D721Med (cell line): ENCODE measurements around the gene STRIT1.

Source experiments
- DNase-seq: peaks from one replicate; pipeline ENCODE4 v3.0.0; 2011; ENCODE audit warnings: low spot score; ENCODE audit not compliant: insufficient read length
- FAIRE-seq: peaks from 2 replicates; lab custom pipeline; 2011; peaks lifted over from hg19 to GRCh38; lab: Jason Lieb, UNC
- TF ChIP-seq, protein P1 (sequence below): IDR thresholded peaks from 2 replicates; pipeline ENCODE4 v1.5.1; 2012; ENCODE audit warnings: mild to moderate bottlenecking, control low read depth; ENCODE audit not compliant: insufficient read depth; ENCODE audit errors: missing control alignments

The STRIT1 gene

DNA sequence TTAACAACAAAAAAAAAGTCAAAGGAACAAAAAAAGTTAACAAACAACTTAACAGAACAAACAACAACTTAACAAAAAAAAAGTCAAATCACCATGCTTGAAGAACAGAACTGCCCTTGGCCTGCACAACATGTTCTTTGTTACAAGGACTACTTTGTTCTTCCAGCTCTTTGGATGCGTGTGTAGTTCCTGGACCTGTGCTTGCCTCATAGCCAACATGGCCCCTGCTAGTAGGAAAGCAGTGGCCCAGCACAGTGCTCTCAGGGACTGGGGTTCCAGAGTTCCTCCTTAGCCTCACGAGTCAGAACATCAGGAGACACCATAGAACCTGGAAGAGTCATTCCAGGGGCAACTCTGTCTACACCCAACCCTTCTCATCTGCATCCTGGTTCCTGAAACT, 10.9 kb upstream of the STRIT1 start:
- DNase-seq, result no peak
- TF ChIP-seq, protein P1, sequence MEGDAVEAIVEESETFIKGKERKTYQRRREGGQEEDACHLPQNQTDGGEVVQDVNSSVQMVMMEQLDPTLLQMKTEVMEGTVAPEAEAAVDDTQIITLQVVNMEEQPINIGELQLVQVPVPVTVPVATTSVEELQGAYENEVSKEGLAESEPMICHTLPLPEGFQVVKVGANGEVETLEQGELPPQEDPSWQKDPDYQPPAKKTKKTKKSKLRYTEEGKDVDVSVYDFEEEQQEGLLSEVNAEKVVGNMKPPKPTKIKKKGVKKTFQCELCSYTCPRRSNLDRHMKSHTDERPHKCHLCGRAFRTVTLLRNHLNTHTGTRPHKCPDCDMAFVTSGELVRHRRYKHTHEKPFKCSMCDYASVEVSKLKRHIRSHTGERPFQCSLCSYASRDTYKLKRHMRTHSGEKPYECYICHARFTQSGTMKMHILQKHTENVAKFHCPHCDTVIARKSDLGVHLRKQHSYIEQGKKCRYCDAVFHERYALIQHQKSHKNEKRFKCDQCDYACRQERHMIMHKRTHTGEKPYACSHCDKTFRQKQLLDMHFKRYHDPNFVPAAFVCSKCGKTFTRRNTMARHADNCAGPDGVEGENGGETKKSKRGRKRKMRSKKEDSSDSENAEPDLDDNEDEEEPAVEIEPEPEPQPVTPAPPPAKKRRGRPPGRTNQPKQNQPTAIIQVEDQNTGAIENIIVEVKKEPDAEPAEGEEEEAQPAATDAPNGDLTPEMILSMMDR, result no peak
- no peak for FAIRE-seq

DNA sequence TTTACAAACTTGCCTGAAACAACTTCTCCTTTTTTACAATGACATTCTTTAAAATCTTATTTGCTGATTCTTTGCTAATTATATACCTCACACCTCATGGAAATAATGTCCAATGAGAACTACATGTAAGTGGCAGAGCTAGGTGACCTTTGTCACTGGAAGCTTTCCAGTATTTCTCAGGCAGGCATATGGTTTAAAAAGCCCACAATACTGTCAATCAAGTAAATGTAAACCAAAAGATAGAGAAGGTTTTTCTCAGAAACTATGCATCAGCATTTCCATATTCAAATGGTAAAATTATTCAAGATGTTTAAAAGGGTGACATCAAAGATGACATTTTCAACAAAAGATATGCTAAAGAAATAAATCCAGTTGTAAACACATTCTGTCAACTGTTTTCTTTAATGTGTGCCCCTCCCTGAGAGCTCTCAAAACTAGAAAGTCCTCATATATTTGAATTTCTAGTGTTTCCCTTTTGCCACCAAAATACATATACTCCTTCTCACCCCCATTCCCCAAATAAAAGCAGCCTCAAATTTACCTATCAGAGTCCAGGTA, 10.1 kb upstream of the STRIT1 start:
- FAIRE-seq, result no peak
- no peak for DNase-seq
- TF ChIP-seq, protein P1, result no peak

DNA sequence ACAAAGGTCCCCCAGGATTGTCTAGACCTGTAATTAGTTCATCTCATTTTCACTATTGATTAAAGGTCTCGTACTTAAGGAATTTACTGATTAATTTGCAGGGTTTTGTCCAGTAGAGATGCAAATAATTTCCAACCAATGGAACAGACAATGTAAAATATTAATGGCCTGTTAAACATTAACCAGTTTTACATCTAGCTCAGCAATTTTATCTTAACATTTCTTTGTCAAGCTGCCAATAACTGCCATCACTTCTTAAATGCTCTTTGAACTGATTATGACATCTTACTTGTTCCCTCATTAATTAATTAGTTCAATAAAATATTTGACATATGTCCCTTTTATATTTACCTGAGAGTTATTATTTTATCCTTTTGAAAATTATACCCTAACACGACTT, 9.4 kb upstream of the STRIT1 start:
- FAIRE-seq (no peak), DNase-seq (no peak)
- TF ChIP-seq, protein P1, result no peak

DNA sequence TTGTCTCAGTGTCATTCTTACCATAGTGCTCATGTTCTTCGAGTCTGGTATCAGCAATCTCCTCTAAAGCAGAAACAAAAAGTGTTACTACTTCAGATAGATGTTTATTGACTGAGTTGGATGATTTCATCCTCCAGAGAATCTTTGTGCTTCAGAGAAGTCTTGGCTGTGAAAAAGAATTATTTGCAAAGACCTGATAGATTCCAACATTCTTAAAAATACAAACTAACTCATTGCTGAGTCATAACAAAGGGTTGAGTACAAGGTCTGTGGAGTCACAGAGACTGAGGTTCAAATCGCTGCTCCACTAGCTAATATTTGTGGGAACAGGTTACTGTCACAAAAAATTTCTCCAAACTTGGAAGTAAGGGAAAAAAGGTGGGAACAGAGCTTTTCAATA, 9.0 kb upstream of the STRIT1 start:
- TF ChIP-seq, protein P1, result no peak
- no peak for FAIRE-seq
- DNase-seq, result no peak

DNA sequence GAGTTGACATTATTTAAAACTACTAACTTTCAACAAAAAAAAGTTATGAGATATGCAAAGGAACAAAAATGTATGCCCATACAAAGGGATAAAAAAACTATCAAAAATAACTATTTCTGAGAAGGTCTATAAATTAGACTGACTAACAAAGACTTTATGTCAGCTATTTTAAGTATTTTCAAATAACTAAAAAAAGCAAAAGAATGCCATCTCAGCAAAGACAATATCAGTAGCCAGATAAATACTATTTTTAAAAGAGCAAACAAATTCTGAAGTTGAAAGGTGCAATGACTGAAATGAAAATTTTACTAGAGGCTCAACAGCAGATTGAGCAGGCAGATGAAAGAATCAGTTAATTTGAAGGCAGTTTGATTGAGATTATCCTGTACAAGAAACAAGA, 3.6 kb upstream of the STRIT1 start:
- TF ChIP-seq, protein P1, result no peak

DNA sequence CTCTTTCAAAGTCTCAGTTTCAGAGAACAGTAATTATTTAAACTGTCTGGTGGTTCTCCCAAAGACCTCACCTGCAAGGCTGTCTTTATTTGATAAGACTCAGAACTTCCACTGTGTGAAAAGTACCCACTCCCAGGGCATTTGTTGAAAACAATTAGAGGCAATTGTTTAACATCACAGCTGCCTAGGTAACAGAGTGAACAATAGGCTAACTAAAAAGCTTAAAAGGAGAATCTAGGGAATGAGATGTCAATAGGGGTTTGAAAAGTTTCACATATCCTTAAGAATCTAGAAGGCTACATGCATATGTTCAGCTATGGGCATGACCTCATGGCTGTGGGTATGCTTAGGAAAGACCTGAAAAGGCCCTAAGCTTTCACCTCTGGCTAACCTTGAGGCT, 2.9 kb upstream of the STRIT1 start:
- no peak for FAIRE-seq
- no peak for DNase-seq
- TF ChIP-seq, protein P1, result no peak

More for the DNA sequence above, 3.6 kb upstream of the STRIT1 start:
- DNase-seq (no peak), FAIRE-seq (no peak)

DNA sequence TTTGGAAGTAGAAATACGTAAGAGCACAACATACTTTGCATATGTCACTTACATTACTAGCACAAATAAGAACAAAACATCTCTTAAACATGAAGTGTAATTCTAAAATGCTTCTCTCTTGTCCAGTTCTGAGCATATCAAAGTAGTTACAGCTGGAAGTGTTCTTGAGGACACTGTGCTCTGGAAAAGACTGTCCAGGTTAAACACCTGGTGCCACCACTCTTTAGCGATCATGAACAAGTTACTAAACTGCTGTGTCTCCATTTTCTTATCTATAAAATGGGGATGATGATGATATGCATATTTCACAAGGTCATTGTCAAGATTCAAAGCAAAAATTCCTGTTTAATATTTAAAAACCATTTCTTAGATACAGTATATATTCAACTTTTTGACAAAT, 790 bp downstream of the STRIT1 start:
- TF ChIP-seq, protein P1, result no peak
- no peak for DNase-seq
- FAIRE-seq, result no peak
